Bronchial epithelial cell (primary cell): ENCODE measurements around the gene IRX5. TPM values are rescaled to one million over a fixed set of nuclear protein-coding genes. Genes with fewer than 3 reads are reported as not detected.

Experiments used
- DNase-seq: peaks from one replicate; pipeline ENCODE4 v3.0.0-alpha.2; 2010; ENCODE audit warnings: low read depth
- FAIRE-seq: peaks from 2 replicates; lab custom pipeline; 2011; peaks lifted over from hg19 to GRCh38; lab: Jason Lieb, UNC
- H3K27me3 ChIP-seq: 2 replicates; pipeline ENCODE4 v1.5.1; 2011; ENCODE audit warnings: low read length; ENCODE audit not compliant: control insufficient read depth, insufficient read depth
- H3K36me3 ChIP-seq: 2 replicates; pipeline ENCODE4 v1.5.1; 2011; ENCODE audit warnings: low read length; ENCODE audit not compliant: control insufficient read depth, insufficient read depth
- H3K4me3 ChIP-seq: 2 replicates; pipeline ENCODE4 v1.5.1; 2011; ENCODE audit warnings: mild to moderate bottlenecking, low read depth, low read length, control low read depth
- total RNA-seq: library from RNA; depleted of rRNA; stranded (reverse); fragments of >200 nt; gene quantifications from 2 replicates; pipeline ENCODE4 v1.2.1, GENCODE V29; 2014
- TF ChIP-seq, protein P1 (sequence below): IDR thresholded peaks from 2 replicates; pipeline ENCODE4 v1.5.1; 2011; ENCODE audit warnings: mild to moderate bottlenecking, moderate library complexity, low read length, control low read depth, inconsistent platforms; ENCODE audit not compliant: insufficient read depth, severe bottlenecking

IRX5 gene
- 6.1 and 6.3 TPM in 2 replicates for total RNA-seq

DNA sequence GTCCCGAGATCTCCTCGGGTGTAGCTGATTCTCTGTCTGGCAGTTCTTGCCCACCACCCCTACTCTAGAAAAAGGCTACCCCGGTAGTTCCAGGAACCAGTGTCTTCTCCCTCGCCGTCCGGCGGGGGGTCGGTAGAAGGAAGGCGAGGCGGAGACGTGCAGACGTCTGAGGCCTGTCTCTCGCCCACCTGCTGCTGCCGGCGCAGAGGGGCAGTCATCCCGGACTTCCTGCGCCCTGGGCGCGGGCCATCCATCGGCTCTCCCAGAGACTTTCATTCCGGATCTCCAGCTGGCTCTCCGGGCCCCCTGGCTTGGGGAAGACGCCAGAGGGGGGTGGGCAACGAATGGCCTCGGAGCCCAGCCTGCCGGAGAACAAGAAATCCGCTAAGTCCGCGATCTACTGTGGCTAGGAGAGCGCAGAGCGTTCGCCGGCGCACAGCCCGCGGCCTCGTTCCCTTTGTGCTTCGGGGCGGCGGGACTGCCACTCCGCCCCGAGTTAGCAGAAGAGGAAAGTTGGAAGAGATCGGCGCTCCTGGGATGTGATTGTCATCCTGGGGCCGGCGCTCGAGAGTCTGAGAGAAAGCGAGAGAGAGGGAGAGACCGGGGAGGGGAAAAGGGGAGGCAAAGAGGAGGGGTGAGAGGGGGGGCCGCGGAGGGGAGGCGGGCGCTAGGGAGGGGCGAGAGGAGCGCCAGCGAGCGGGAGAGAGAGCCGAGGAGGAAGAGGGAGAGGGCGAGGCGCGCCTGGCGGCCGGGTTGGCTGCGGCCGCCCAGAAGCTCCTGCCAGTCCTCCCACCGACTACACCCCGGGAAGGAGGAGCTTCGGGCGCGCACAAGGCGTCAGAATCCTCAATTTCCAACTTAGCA, at the start of gene IRX5:
Gene IRX5 (plus strand): TSS at position 861 of the 864 bp plus-strand sequence. CDS start 334 bp downstream, outside the sequence.
- FAIRE-seq: no peak
- Histone ChIP-seq H3K36me3 (peaks cover 2% of the 10 kb centered on the region), H3K27me3 (no peaks in the 10 kb centered on the region), H3K4me3 (peak within 1 kb of the TSS; percentile 77)
- peak; percentile 86 for DNase-seq
- TF ChIP-seq, protein P1, sequence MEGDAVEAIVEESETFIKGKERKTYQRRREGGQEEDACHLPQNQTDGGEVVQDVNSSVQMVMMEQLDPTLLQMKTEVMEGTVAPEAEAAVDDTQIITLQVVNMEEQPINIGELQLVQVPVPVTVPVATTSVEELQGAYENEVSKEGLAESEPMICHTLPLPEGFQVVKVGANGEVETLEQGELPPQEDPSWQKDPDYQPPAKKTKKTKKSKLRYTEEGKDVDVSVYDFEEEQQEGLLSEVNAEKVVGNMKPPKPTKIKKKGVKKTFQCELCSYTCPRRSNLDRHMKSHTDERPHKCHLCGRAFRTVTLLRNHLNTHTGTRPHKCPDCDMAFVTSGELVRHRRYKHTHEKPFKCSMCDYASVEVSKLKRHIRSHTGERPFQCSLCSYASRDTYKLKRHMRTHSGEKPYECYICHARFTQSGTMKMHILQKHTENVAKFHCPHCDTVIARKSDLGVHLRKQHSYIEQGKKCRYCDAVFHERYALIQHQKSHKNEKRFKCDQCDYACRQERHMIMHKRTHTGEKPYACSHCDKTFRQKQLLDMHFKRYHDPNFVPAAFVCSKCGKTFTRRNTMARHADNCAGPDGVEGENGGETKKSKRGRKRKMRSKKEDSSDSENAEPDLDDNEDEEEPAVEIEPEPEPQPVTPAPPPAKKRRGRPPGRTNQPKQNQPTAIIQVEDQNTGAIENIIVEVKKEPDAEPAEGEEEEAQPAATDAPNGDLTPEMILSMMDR: no peak

GRCh38 chr16:54882556-54882955, 48.1 kb upstream of the IRX5 start:
- FAIRE-seq (no peak), DNase-seq (no peak)
- Histone ChIP-seq H3K27me3 (no peaks in the 10 kb centered on the region), H3K36me3 (no peaks in the 10 kb centered on the region), H3K4me3 (no peak overlapping the region)
- TF ChIP-seq, protein P1: no peak

DNA sequence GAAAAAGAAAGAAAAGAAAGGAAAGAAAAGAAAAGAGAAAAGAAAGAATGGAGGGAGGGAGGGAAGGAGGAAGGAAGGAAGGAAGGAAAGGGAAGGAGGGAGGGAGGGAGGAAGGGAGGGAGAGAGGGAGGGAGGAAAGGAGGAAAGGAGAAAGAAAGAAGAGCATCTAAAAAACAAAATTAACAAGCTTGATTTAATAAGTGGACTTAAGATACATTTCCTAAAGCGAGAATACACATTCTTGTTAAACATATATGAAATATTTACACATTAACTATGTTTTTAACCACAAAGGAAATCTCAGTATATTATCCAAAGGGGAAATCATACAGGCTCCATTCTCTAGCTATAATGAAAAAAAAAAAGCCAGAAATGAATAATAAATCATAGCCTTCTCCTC, 47.3 kb upstream of the IRX5 start:
- H3K27me3 ChIP-seq: no peaks in the 10 kb centered on the region
- TF ChIP-seq, protein P1: no peak
- DNase-seq: no peak
- no peaks in the 10 kb centered on the region for H3K36me3 ChIP-seq
- no peak for FAIRE-seq
- no peak overlapping the region for H3K4me3 ChIP-seq

GRCh38 chr16:54886078-54886477, 44.6 kb upstream of the IRX5 start:
- Histone ChIP-seq H3K36me3 (no peaks in the 10 kb centered on the region), H3K27me3 (no peaks in the 10 kb centered on the region), H3K4me3 (no peak overlapping the region)
- FAIRE-seq (no peak), DNase-seq (no peak)
- TF ChIP-seq, protein P1: no peak

DNA sequence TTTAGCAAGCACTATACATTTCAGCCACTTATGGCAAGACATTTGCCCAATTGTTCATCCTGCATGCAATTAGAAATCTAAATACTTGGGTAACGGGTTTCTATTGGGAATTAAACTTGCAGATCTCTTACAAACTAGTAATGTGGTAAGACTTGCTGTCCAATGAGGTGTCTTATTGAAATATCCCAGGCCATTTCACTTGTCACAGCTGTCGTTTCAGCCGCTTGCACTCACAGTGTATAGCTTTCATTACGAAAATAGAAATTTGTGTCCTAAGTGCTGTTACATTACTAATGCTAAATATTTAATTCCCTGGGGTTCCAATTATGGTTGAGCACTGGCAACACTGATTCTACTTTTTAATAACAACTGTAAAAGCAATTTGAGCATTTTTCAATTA, 40.3 kb upstream of the IRX5 start:
- TF ChIP-seq, protein P1: no peak
- DNase-seq (no peak), FAIRE-seq (no peak)
- Histone ChIP-seq H3K4me3 (no peak overlapping the region), H3K36me3 (no peaks in the 10 kb centered on the region), H3K27me3 (no peaks in the 10 kb centered on the region)
